ENCODE measurements around the gene CDCA4. TPM values are rescaled to one million over a fixed set of nuclear protein-coding genes. Genes with fewer than 3 reads are reported as not detected.

CDCA4 gene
- total RNA-seq, 1 experiment from 2014 or later = 25.2 TPM

- Histone ChIP-seq H3K4me2 (ENCODE audit: low read depth, low read length, poor library complexity, severe bottlenecking) (peak overlapping the region; percentile 98), H3K79me2 (ENCODE audit: low read length) (no peaks in the 10 kb centered on the region), H3K4me3 (ENCODE audit: low read length) (peak overlapping the region; percentile 84), H3K9me2 (replicated peaks; ENCODE audit: insufficient read depth, low read length) (no peaks in the 10 kb centered on the region), H3K9me3 (ENCODE audit: low read length) (no peaks in the 10 kb centered on the region), H4K20me1 (ENCODE audit: insufficient read depth, low read depth, low read length) (peaks cover 13% of the 10 kb centered on the region; the same call in 1 of the 2 replicates), H3K9ac (ENCODE audit: low read length) (peak overlapping the region; percentile 83), H2AFZ (ENCODE audit: low read length) (no peak overlapping the region), H3K4me1 (ENCODE audit: low read length) (peaks cover 25% of the 10 kb centered on the region), H3K36me3 (ENCODE audit: insufficient read depth, low read length) (no peaks in the 10 kb centered on the region), H3K27me3 (ENCODE audit: low read length) (no peaks in the 10 kb centered on the region), H3K27ac (ENCODE audit: low read length) (no peak overlapping the region)
- DNase-seq = no peak
These were observed 34.3 kb downstream of the CDCA4 start for GRCh38 chr14:104986487-104987164.

GRCh38 chr14:104985675-104986486, 35.0 kb downstream of the CDCA4 start, which contains the start of gene CLBA1:
TSS of gene CLBA1 (plus strand) at chr14:104985788. CDS start at chr14:104986432, 644 bp downstream.
- Histone ChIP-seq H3K9me2 (replicated peaks; ENCODE audit: insufficient read depth, low read length) (no peaks in the 10 kb centered on the region), H3K27ac (ENCODE audit: low read length) (no peak within 1 kb of the TSS), H3K27me3 (ENCODE audit: low read length) (no peaks in the 10 kb centered on the region), H3K4me1 (ENCODE audit: low read length) (peaks cover 26% of the 10 kb centered on the region), H3K9ac (ENCODE audit: low read length) (peak within 1 kb of the TSS; percentile 83), H3K9me3 (ENCODE audit: low read length) (no peaks in the 10 kb centered on the region), H3K4me3 (ENCODE audit: low read length) (peak within 1 kb of the TSS; percentile 84), H2AFZ (ENCODE audit: low read length) (peak within 1 kb of the TSS; percentile 91; the same call in 1 of the 2 replicates), H4K20me1 (ENCODE audit: insufficient read depth, low read depth, low read length) (peaks cover 8% of the 10 kb centered on the region; the same call in 1 of the 2 replicates), H3K79me2 (ENCODE audit: low read length) (no peaks in the 10 kb centered on the region), H3K4me2 (ENCODE audit: low read depth, low read length, poor library complexity, severe bottlenecking) (peak within 1 kb of the TSS; percentile 98), H3K36me3 (ENCODE audit: insufficient read depth, low read length) (no peaks in the 10 kb centered on the region)
- DNase-seq = peak; percentile 97

- Histone ChIP-seq H3K79me2 (ENCODE audit: low read length) (no peaks in the 10 kb centered on the region), H3K9me3 (ENCODE audit: low read length) (no peaks in the 10 kb centered on the region), H3K4me3 (ENCODE audit: low read length) (no peak overlapping the region), H4K20me1 (ENCODE audit: insufficient read depth, low read depth, low read length) (peaks cover 13% of the 10 kb centered on the region; the same call in 1 of the 2 replicates), H3K4me1 (ENCODE audit: low read length) (peaks cover 22% of the 10 kb centered on the region), H3K27me3 (ENCODE audit: low read length) (no peaks in the 10 kb centered on the region), H3K36me3 (ENCODE audit: insufficient read depth, low read length) (no peaks in the 10 kb centered on the region), H3K9me2 (replicated peaks; ENCODE audit: insufficient read depth, low read length) (no peaks in the 10 kb centered on the region), H2AFZ (ENCODE audit: low read length) (no peak overlapping the region), H3K4me2 (ENCODE audit: low read depth, low read length, poor library complexity, severe bottlenecking) (no peak overlapping the region), H3K9ac (ENCODE audit: low read length) (no peak overlapping the region), H3K27ac (ENCODE audit: low read length) (no peak overlapping the region)
- no peak for DNase-seq
These were observed 36.6 kb downstream of the CDCA4 start for GRCh38 chr14:104984056-104984894.

GRCh38 chr14:104983231-104983721, 37.6 kb downstream of the CDCA4 start:
- H3K79me2 ChIP-seq (ENCODE audit: low read length) = no peaks in the 10 kb centered on the region
- H3K4me1 ChIP-seq (ENCODE audit: low read length) = peaks cover 22% of the 10 kb centered on the region
- no peaks in the 10 kb centered on the region for H3K9me2 ChIP-seq (replicated peaks; ENCODE audit: insufficient read depth, low read length)
- H2AFZ ChIP-seq (ENCODE audit: low read length) = no peak overlapping the region
- H3K4me3 ChIP-seq (ENCODE audit: low read length) = no peak overlapping the region
- no peaks in the 10 kb centered on the region for H3K36me3 ChIP-seq (ENCODE audit: insufficient read depth, low read length)
- H4K20me1 ChIP-seq (ENCODE audit: insufficient read depth, low read depth, low read length) = peaks cover 13% of the 10 kb centered on the region; the same call in 1 of the 2 replicates
- no peak for DNase-seq
- no peaks in the 10 kb centered on the region for H3K9me3 ChIP-seq (ENCODE audit: low read length)
- H3K27ac ChIP-seq (ENCODE audit: low read length) = no peak overlapping the region
- H3K9ac ChIP-seq (ENCODE audit: low read length) = peak overlapping the region; percentile 6; the same call in 1 of the 2 replicates
- no peak overlapping the region for H3K4me2 ChIP-seq (ENCODE audit: low read depth, low read length, poor library complexity, severe bottlenecking)
- no peaks in the 10 kb centered on the region for H3K27me3 ChIP-seq (ENCODE audit: low read length)

- no peaks in the 10 kb centered on the region for H3K79me2 ChIP-seq (ENCODE audit: low read length)
- DNase-seq = no peak
- peak overlapping the region; percentile 6 for H3K9ac ChIP-seq (ENCODE audit: low read length)
These were observed 38.2 kb downstream of the CDCA4 start for GRCh38 chr14:104982548-104983230.

GRCh38 chr14:104981699-104982541, 39.0 kb downstream of the CDCA4 start:
- Histone ChIP-seq H3K36me3 (ENCODE audit: insufficient read depth, low read length) (no peaks in the 10 kb centered on the region), H3K4me1 (ENCODE audit: low read length) (peaks cover 22% of the 10 kb centered on the region), H3K9me2 (replicated peaks; ENCODE audit: insufficient read depth, low read length) (no peaks in the 10 kb centered on the region), H3K27me3 (ENCODE audit: low read length) (no peaks in the 10 kb centered on the region), H3K9ac (ENCODE audit: low read length) (peak overlapping the region; percentile 6), H2AFZ (ENCODE audit: low read length) (no peak overlapping the region), H3K4me2 (ENCODE audit: low read depth, low read length, poor library complexity, severe bottlenecking) (no peak overlapping the region), H3K79me2 (ENCODE audit: low read length) (no peaks in the 10 kb centered on the region), H3K4me3 (ENCODE audit: low read length) (no peak overlapping the region), H3K27ac (ENCODE audit: low read length) (no peak overlapping the region), H4K20me1 (ENCODE audit: insufficient read depth, low read depth, low read length) (peaks cover 10% of the 10 kb centered on the region; the same call in 1 of the 2 replicates), H3K9me3 (ENCODE audit: low read length) (no peaks in the 10 kb centered on the region)
- DNase-seq = peak; percentile 65

More at GRCh38 chr14:104982548-104983230, 38.2 kb downstream of the CDCA4 start:
- Histone ChIP-seq H3K4me2 (ENCODE audit: low read depth, low read length, poor library complexity, severe bottlenecking) (no peak overlapping the region), H4K20me1 (ENCODE audit: insufficient read depth, low read depth, low read length) (peaks cover 13% of the 10 kb centered on the region; the same call in 1 of the 2 replicates), H3K27me3 (ENCODE audit: low read length) (no peaks in the 10 kb centered on the region), H3K9me2 (replicated peaks; ENCODE audit: insufficient read depth, low read length) (no peaks in the 10 kb centered on the region), H3K4me3 (ENCODE audit: low read length) (no peak overlapping the region), H3K9me3 (ENCODE audit: low read length) (no peaks in the 10 kb centered on the region), H3K4me1 (ENCODE audit: low read length) (peaks cover 22% of the 10 kb centered on the region), H3K36me3 (ENCODE audit: insufficient read depth, low read length) (no peaks in the 10 kb centered on the region), H2AFZ (ENCODE audit: low read length) (no peak overlapping the region), H3K27ac (ENCODE audit: low read length) (no peak overlapping the region)

Data from Karpas-422 (cell line).